ENCODE results near the gene CAPN12.

- no peak for TF ChIP-seq POLR2A (IDR thresholded peaks at IDR 0.05; ENCODE audit: low read length)
- TF ChIP-seq GATA1 (IDR thresholded peaks at IDR 0.05; ENCODE audit: low read depth, low read length) = no peak
Observed at GRCh38 chr19:38709671-38710415, 34.4 kb downstream of the CAPN12 start.
